Suppressor macrophage treated with lipopolysaccharide for 1 hour (primary cell): ENCODE data around the gene TIGD1.
"Not testable (repeated sequence)": the region's sequence is repeated elsewhere in the genome, so short reads cannot be mapped to it uniquely, and the experiment has no call there.

Experiments
- DNase-seq, 3 donors: peaks; one replicate each; pipeline ENCODE4 v3.0.0-alpha.2; 2020 to 2022

The TIGD1 gene

DNA sequence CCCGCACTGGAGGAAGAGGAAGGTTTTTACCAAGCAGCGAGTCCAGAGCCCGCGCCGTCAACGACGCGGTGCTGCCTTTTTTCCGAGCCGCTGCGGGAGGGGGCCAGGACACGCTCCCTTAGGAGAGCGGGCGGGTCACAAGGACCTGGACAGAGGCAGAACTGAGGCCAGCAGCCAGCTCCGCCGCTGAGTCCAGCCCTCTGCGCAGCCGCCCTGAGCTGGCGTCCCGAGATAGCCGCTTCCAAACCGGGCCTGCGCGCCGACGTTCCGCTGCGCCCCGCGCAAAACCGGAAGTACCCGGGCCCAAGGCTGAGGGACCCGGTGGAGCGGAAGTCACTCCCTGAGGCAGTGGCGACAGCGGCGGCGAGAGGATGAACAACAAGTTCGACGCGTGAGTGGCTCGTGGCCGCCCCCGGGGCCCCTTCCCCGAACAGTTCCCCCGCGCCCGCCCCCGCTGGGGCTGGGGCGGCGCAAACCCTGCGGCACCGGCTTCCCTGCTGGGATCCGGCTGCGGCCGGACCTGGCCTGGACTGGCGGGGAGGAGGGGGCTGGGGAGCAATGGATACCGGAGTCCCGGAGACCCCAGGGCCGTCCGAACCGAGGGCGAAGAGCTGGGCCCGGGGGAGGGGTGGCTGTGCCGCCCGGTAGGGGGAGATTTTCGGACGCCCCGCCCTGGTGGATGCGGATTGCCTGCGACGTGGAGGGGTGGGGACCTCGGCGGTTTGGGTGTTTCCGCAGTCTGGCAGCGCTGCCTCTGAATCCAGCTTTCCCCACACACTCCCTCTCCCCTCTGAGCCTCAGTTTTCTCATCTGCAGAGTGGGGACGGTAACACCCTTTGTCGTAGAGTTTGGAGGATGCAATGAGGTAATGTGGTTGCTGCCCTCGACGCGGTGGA lies at the start of gene TIGD1, which contains the start of gene EIF4E2:
TIGD1 (minus strand) TSS at position 204 of the 896 bp plus-strand sequence. CDS start 675 bp downstream, outside the sequence.
EIF4E2 (plus strand) TSS at position 336 of the 896 bp plus-strand sequence; CDS start at position 372, 36 bp downstream.
- DNase-seq = peak; percentile 95 to 97 (median 97)

DNA sequence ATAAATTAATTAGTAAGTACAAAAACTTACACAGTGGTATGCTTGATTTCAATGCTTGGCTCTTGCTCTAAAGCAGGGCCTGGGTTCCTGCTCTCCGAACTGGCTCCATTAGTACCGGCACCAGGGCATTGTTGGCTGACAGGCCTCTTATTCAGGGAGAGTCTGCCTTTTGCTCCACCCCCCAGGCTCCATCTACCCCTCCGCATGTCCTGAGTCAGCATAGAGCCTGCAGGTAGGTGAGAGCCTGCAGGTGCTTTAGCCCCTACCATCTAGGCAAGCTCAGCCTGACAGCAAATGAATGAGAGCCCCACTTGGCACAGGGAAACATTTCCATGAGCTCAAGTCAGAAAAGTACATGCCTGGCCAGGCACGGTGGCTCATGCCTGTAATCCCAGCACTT lies 47.9 kb upstream of the TIGD1 start:
- no peak for DNase-seq

DNA sequence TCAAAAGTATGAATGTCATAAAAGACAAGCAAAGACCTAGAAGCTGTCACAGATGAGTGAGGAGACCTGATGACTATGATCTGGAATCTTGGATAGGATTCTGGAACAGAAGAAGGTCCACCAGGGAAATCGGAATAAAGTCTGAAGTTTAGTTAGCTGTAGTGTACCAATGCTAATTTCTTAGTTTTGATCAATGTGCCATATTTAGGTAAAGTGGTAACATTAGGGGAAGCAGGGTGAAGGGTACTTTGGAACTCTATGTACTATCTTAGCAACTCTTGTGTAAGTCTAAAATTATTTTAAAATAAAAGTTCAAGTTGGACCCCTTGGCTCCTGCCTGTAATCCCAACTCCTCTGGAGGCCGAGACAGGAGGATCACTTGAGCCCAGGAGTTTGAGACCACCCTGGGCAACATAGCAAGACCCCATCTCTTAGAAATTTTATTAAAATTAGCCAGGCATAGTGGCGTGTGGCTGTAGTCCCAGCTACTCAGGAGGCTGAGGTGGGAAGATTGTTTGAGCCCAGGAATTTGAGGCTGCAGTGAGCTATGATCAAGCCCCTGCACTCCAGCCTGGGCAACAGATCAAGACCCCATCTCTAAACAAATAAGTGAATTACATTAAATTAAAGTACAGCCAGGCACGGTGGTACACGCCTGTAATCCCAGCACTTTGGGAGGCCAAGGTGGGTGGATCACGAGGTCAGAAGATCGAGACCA lies 47.2 kb upstream of the TIGD1 start:
- DNase-seq = no peak

- DNase-seq = no peak
Observed at GRCh38 chr2:232593982-232594381, 43.6 kb upstream of the TIGD1 start.

- DNase-seq = no peak
Observed at GRCh38 chr2:232592772-232593395, 42.5 kb upstream of the TIGD1 start.

DNA sequence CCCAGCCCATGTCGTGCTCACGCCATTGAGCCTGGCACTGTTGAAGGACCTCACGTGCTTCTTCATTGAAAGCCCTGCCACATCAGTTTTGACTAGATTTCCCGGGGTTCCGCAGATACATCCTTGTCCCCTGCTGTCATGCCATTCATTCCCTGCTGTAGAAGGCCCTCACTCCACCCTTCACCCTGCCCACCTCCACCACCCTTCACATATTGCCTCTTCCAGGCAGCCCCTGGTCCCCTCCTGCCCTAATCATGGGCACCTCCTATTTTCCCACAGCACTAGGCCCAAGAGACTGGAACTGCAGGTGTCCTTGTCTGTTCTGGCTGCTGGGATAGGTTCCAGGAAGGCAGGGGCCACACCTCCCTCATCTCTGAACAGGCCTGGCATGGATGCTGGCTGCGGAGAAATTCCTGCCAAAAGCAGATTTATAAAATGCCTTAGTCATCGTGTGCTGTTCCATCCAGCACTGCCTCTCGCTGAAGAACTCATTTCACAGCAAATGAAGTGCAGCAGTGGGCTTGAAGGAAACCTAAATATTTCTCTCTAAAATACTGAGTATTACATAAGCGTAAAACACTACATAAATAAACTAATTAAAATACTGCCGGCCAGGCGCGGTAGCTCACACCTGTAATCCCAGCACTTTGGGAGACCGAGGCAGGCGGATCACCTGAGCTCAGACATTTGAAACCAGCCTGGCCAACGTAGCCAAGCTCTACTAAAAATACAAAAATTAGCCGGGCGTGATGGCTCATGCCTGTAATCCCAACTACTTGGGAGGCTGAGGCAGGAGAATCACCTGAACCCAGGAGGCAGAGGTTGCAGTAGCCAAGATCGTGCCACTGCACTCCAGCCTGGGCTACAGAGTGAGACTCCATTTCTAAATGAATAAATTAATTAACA lies 38.6 kb upstream of the TIGD1 start:
- no peak for DNase-seq

GRCh38 chr2:232588031-232588430 lies 37.7 kb upstream of the TIGD1 start:
- no peak for DNase-seq

GRCh38 chr2:232587512-232587911 lies 37.2 kb upstream of the TIGD1 start:
- DNase-seq = peak; percentile 74 to 80 (median 76)

DNA sequence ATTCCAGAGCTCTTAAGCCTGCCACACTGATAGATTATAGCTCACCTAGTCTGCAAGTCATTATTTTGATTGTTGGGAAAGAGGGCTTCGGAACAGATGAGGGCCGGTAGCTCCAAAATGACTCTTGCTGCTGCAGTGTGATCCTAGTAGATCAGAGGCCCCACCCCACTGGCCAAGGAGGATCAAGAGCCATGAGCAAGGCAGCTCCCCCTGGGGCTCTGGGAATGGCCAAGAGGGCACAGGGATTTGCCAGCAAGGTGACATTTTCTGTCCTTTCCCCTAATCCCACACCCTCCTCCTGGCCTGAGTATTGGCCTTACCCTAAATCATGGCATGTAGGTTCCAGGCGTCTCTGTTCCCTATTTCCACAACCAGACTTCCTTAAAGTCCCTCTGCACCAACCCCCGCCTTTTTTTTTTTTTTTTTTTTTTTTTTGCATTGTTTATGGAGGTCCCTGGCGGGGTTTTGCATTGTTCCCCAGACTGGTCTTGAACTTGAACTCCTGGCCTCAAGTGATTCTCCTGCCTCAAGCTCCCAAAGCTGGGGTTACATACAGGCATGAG lies 36.7 kb upstream of the TIGD1 start:
- peak in 2 of 3 donors; percentile 26 to 34 for DNase-seq

- DNase-seq = no peak
Observed at GRCh38 chr2:232584238-232584637, 33.9 kb upstream of the TIGD1 start.

GRCh38 chr2:232581725-232582124 lies 31.4 kb upstream of the TIGD1 start:
- no peak for DNase-seq

DNA sequence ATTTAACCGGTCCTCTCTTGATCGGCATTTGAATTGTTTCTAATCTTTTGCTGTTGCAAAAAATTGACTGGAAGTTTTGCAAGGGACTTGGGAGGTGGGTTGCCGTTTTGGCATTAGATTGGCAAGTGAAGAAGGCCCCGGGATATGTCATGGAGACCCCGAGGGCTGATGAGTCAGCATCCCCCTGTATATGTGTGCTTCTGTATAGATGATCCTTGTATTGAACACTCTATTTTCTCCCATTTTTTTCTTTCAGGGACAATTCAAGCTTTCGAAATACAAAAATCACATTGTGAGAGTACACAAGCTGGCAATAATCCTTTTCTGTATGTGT lies 30.3 kb upstream of the TIGD1 start:
- no peak for DNase-seq

DNA sequence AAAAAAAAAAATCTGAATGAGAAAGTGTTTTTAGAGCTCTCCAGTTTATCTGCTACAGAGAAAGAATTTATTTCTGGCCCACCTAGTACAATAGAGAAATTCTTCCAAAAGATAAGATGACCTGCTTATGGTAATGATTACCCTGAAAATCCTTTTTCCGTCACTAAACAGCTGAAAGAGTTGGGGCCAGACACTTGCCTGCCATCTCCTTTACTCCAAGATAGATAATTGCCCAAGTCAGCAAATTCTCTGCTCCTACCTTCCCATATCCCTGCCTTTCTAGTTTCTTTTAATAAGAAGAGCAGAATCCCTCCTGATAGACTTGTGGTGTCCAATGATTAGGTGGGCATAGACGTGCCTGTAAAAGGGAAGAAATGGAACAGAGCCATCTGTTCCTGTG lies 28.3 kb upstream of the TIGD1 start:
- DNase-seq = no peak

- no peak for DNase-seq
Observed at GRCh38 chr2:232577841-232578240, 27.5 kb upstream of the TIGD1 start.

DNA sequence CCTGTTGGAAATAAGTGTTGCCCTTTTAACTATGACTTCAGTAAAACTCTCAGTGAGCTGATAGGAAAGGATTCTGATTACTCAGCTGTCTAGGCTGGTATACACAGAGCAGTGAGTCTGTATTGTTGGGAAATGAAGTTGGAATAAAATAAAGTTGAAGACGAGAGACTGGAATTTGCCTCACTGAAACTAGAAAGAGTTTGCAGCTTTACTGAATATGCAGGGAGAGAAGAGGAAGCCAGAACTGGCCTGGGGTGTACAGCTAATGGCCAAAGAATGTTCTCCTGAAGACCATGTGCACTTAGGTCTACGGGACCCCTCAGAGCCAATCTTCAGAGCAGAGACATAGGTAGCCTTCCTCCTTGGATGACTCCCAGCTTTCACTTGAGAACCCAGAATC lies 26.6 kb upstream of the TIGD1 start:
- no peak for DNase-seq

GRCh38 chr2:232575404-232575746 lies 25.0 kb upstream of the TIGD1 start:
- DNase-seq = no peak

DNA sequence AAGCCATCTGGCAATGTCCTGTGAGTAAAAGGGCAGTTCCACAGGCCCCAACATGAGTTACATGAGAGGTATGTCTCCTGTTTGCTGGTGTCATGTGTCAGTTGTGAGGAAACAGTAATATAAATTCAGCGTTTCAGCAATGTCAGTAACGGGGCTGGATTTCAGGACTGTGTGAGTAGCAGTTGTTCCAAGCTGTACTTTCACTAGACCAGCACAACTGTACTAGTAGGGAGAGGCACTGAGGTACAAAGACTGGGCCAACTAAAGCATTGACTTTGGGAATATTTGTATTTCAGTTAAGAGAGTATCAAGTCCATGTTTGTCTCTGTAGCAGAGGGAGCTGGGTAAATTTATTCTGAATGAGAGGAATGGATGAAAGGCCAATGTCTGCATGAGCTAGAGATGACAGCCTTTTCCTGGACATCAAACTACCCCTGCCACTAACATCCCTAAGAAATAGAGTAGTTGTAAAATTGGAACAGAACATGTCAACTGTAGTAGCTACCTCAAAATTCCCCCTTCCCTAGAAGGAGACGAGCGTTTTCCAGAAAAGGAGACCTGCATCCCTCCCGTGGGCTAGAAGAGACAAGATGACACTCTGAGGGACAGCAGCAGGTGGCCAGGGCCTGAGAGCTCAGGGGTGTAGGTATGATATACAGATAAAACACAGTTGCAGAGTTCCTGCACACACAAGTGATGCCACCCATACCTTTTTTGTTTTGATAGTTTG lies 24.5 kb upstream of the TIGD1 start:
- DNase-seq = no peak

GRCh38 chr2:232573771-232574435 lies 23.5 kb upstream of the TIGD1 start:
- DNase-seq = no peak

- no peak for DNase-seq
Observed at GRCh38 chr2:232573042-232573441, 22.7 kb upstream of the TIGD1 start.

DNA sequence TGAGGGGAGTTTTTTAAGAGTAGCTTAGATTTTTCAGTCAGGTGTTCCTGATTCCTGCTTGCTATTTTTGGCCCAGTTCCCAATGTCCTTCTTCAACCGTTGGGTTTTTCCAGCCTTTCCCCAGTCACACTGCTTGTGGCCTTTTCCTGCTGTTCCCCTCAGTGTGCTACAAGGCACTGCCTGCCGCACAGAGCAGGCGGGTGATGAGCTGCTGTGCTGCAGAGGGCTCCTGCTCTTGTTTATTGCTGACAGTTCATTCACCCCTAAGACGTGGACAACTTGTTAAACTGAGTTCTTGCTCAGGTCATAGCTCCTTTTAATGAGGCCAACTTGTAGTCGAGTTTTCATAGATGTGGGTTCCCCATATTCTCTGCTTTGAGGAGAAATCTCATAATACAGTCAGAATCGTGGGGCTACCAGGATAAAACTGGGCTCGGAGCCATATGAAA lies 20.7 kb upstream of the TIGD1 start:
- no peak for DNase-seq

DNA sequence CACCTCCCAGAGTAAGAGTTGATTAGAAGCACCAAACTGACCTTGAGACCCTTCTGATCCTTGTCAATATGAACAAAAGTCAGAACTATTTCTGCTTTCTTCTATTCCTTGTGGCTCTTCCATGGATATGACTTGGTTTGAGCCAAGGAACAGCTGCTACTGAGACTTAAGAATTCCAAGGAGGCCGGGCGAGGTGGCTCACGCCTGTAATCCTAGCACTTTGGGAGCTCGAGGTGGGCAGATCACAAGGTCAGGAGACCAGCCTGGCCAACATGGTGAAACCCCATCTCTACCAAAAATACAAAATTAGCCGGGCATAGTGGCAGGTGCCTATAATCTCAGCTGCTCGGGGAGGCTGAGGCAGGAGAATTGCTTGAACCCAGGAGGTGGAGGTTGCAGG lies 20.1 kb upstream of the TIGD1 start:
- DNase-seq = not testable (repeated sequence)
